Measurements from ENCODE around the gene ZC3H4. TPM values are rescaled to one million over a fixed set of nuclear protein-coding genes. Genes with fewer than 3 reads are reported as not detected.
A peak's percentile ranks its signal among the peaks of the same experiment; 100 is the strongest.

Gene ZC3H4
- total RNA-seq, 4 donors from 2014 or later, result 13.1 to 20.9 (median 18.0) TPM

- peak; percentile 27 for ATAC-seq (ENCODE audit: low FRiP score)
- no peak for TF ChIP-seq CTCF (IDR thresholded peaks at IDR 0.05)
- peak; percentile 46 for DNase-seq (ENCODE audit: low spot score)
These were observed 1.2 kb downstream of the ZC3H4 start for GRCh38 chr19:47112166-47112996.

GRCh38 chr19:47111682-47112165 is 1.9 kb downstream of the ZC3H4 start:
- DNase-seq (ENCODE audit: low spot score) (no peak), ATAC-seq (ENCODE audit: low FRiP score) (no peak)
- no peak for TF ChIP-seq CTCF (IDR thresholded peaks at IDR 0.05)

- ATAC-seq (ENCODE audit: low FRiP score) (no peak), DNase-seq (ENCODE audit: low spot score) (no peak)
- no peak for TF ChIP-seq CTCF (IDR thresholded peaks at IDR 0.05)
These were observed 2.5 kb downstream of the ZC3H4 start for GRCh38 chr19:47111006-47111621.

GRCh38 chr19:47110521-47111005 is 3.0 kb downstream of the ZC3H4 start:
- no peak for TF ChIP-seq CTCF (IDR thresholded peaks at IDR 0.05)
- DNase-seq (ENCODE audit: low spot score) (no peak), ATAC-seq (ENCODE audit: low FRiP score) (no peak)

- ATAC-seq (ENCODE audit: low FRiP score), result no peak
- no peak for TF ChIP-seq CTCF (IDR thresholded peaks at IDR 0.05)
- DNase-seq (ENCODE audit: low spot score), result no peak
These were observed 3.8 kb downstream of the ZC3H4 start for GRCh38 chr19:47109541-47110375.

- TF ChIP-seq CTCF (IDR thresholded peaks at IDR 0.05), result no peak
- DNase-seq (ENCODE audit: low spot score) (no peak), ATAC-seq (ENCODE audit: low FRiP score) (no peak)
These were observed 4.4 kb downstream of the ZC3H4 start for GRCh38 chr19:47109177-47109540.

All from omental fat pad (tissue), 4 donors.